ENCODE data around the gene EPB41L2.
"Not testable (repeated sequence)": the region's sequence is repeated elsewhere in the genome, so short reads cannot be mapped to it uniquely, and the experiment has no call there.

Gene EPB41L2

GRCh38 chr6:131033631-131034030 is 29.4 kb downstream of the EPB41L2 start:
- DNase-seq: no peak

- no peak for DNase-seq
Observed at GRCh38 chr6:131029626-131030297, 33.3 kb downstream of the EPB41L2 start.

GRCh38 chr6:131027326-131027725 is 35.7 kb downstream of the EPB41L2 start:
- no peak for DNase-seq

GRCh38 chr6:131026243-131026642 is 36.8 kb downstream of the EPB41L2 start:
- no peak for DNase-seq

- no peak for DNase-seq
Observed at GRCh38 chr6:131024565-131024964, 38.5 kb downstream of the EPB41L2 start.

GRCh38 chr6:131023834-131024504 is 39.1 kb downstream of the EPB41L2 start:
- no peak for DNase-seq

GRCh38 chr6:131022691-131023090 is 40.4 kb downstream of the EPB41L2 start:
- DNase-seq: no peak

GRCh38 chr6:131017962-131018361 is 45.1 kb downstream of the EPB41L2 start:
- DNase-seq: no peak

- no peak for DNase-seq
Observed at GRCh38 chr6:131015630-131016263, 47.3 kb downstream of the EPB41L2 start.

GRCh38 chr6:131015025-131015591 is 47.9 kb downstream of the EPB41L2 start:
- no peak for DNase-seq

GRCh38 chr6:131014080-131014776 is 48.8 kb downstream of the EPB41L2 start:
- no peak for DNase-seq

- DNase-seq: no peak
Observed at GRCh38 chr6:131013495-131013894, 49.5 kb downstream of the EPB41L2 start.

GRCh38 chr6:131009790-131010189 is 53.3 kb downstream of the EPB41L2 start:
- no peak for DNase-seq

- DNase-seq: not testable (repeated sequence)
Observed at GRCh38 chr6:131008965-131009364, 54.1 kb downstream of the EPB41L2 start.

- DNase-seq: not testable (repeated sequence)
Observed at GRCh38 chr6:131007964-131008363, 55.1 kb downstream of the EPB41L2 start.

GRCh38 chr6:131007286-131007685 is 55.8 kb downstream of the EPB41L2 start:
- DNase-seq: no peak

- no peak for DNase-seq
Observed at GRCh38 chr6:131005439-131006016, 57.5 kb downstream of the EPB41L2 start.

GRCh38 chr6:131004936-131005335 is 58.1 kb downstream of the EPB41L2 start:
- DNase-seq: no peak

GRCh38 chr6:131004387-131004755 is 58.7 kb downstream of the EPB41L2 start:
- DNase-seq: no peak

GRCh38 chr6:131003488-131004386 is 59.3 kb downstream of the EPB41L2 start:
- DNase-seq: no peak

- no peak for DNase-seq
Observed at GRCh38 chr6:131002661-131002980, 60.4 kb downstream of the EPB41L2 start.
